ENCODE measurements around the gene BCAN.
"Not testable (repeated sequence)": the region's sequence is repeated elsewhere in the genome, so short reads cannot be mapped to it uniquely, and the experiment has no call there.

Gene BCAN

GRCh38 chr1:156601892-156602291, 40.0 kb upstream of the BCAN start:
- Mint-ChIP-seq H3K4me1 (peaks cover 13% of the 10 kb centered on the region), H3K9me3 (no peaks in the 10 kb centered on the region), H3K36me3 (peaks cover 12% of the 10 kb centered on the region), H3K4me3 (peak overlapping the region; percentile 99), H3K27ac (peak overlapping the region; percentile 92), H3K27me3 (no peaks in the 10 kb centered on the region)
- ATAC-seq (ENCODE audit: low read depth), result peak; percentile 51
- DNase-seq (ENCODE audit: low spot score in 2 of 2), result no peak

GRCh38 chr1:156602557-156602993, 39.3 kb upstream of the BCAN start:
- H3K36me3 Mint-ChIP-seq, result peaks cover 8% of the 10 kb centered on the region
- peaks cover 17% of the 10 kb centered on the region for H3K4me1 Mint-ChIP-seq
- no peaks in the 10 kb centered on the region for H3K27me3 Mint-ChIP-seq
- H3K9me3 Mint-ChIP-seq, result no peaks in the 10 kb centered on the region
- no peak overlapping the region for H3K27ac Mint-ChIP-seq
- DNase-seq (ENCODE audit: low spot score in 2 of 2) (no peak), ATAC-seq (ENCODE audit: low read depth) (no peak)
- peak overlapping the region; percentile 22 for H3K4me3 Mint-ChIP-seq

GRCh38 chr1:156607344-156607743, 34.6 kb upstream of the BCAN start:
- not testable (repeated sequence) for H3K9me3 Mint-ChIP-seq, H3K36me3 Mint-ChIP-seq, H3K27me3 Mint-ChIP-seq
- DNase-seq (ENCODE audit: low spot score in 2 of 2) (peak; percentile 30 to 58), ATAC-seq (ENCODE audit: low read depth) (peak; percentile 86)
- Mint-ChIP-seq H3K4me1 (peaks cover 12% of the 10 kb centered on the region), H3K4me3 (peak overlapping the region; percentile 12), H3K27ac (peak overlapping the region; percentile 35)

- no peaks in the 10 kb centered on the region for H3K36me3 Mint-ChIP-seq
- no peak overlapping the region for H3K4me3 Mint-ChIP-seq
- ATAC-seq (ENCODE audit: low read depth) (peak; percentile 79), DNase-seq (ENCODE audit: low spot score in 2 of 2) (peak; percentile 62 to 77)
- H3K4me1 Mint-ChIP-seq, result peaks cover 12% of the 10 kb centered on the region
- peak overlapping the region; percentile 35 for H3K27ac Mint-ChIP-seq
- H3K9me3 Mint-ChIP-seq, result no peaks in the 10 kb centered on the region
- H3K27me3 Mint-ChIP-seq, result peaks cover 6% of the 10 kb centered on the region
Measured at GRCh38 chr1:156608036-156608674, 33.8 kb upstream of the BCAN start.

- ATAC-seq (ENCODE audit: low read depth) (peak; percentile 51), DNase-seq (ENCODE audit: low spot score in 2 of 2) (peak; percentile 57 to 59)
- no peaks in the 10 kb centered on the region for H3K36me3 Mint-ChIP-seq
- H3K27me3 Mint-ChIP-seq, result peaks cover 6% of the 10 kb centered on the region
- no peak overlapping the region for H3K27ac Mint-ChIP-seq
- no peak overlapping the region for H3K4me3 Mint-ChIP-seq
- H3K9me3 Mint-ChIP-seq, result no peaks in the 10 kb centered on the region
- H3K4me1 Mint-ChIP-seq, result peaks cover 12% of the 10 kb centered on the region
Measured at GRCh38 chr1:156608981-156609380, 32.9 kb upstream of the BCAN start.

GRCh38 chr1:156610072-156610471, 31.8 kb upstream of the BCAN start:
- not testable (repeated sequence) for H3K4me3 Mint-ChIP-seq
- H3K4me1 Mint-ChIP-seq, result peaks cover 12% of the 10 kb centered on the region

GRCh38 chr1:156612666-156613065, 29.3 kb upstream of the BCAN start:
- Mint-ChIP-seq H3K9me3 (no peaks in the 10 kb centered on the region), H3K36me3 (no peaks in the 10 kb centered on the region), H3K4me1 (peaks cover 6% of the 10 kb centered on the region), H3K4me3 (no peak overlapping the region), H3K27me3 (peaks cover 13% of the 10 kb centered on the region), H3K27ac (no peak overlapping the region)
- no peak for ATAC-seq (ENCODE audit: low read depth)
- DNase-seq (ENCODE audit: low spot score in 2 of 2), result no peak

More at GRCh38 chr1:156610072-156610471, 31.8 kb upstream of the BCAN start:
- H3K27me3 Mint-ChIP-seq; H3K27ac Mint-ChIP-seq; H3K9me3 Mint-ChIP-seq; H3K36me3 Mint-ChIP-seq; DNase-seq (ENCODE audit: low spot score in 2 of 2); ATAC-seq (ENCODE audit: low read depth): not testable (repeated sequence)

GRCh38 chr1:156615946-156616345, 26.0 kb upstream of the BCAN start:
- Mint-ChIP-seq H3K27ac (no peak overlapping the region), H3K4me1 (peaks cover 4% of the 10 kb centered on the region), H3K27me3 (peaks cover 26% of the 10 kb centered on the region), H3K4me3 (no peak overlapping the region), H3K36me3 (no peaks in the 10 kb centered on the region), H3K9me3 (no peaks in the 10 kb centered on the region)
- ATAC-seq (ENCODE audit: low read depth) (no peak), DNase-seq (ENCODE audit: low spot score in 2 of 2) (no peak)

- H3K4me3 Mint-ChIP-seq, result no peak overlapping the region
Measured at GRCh38 chr1:156616463-156616862, 25.5 kb upstream of the BCAN start.

GRCh38 chr1:156618853-156619581, 22.9 kb upstream of the BCAN start, which contains the start of gene HAPLN2:
TSS of gene HAPLN2 (plus strand) at chr1:156619415. CDS start at chr1:156623491, 4,076 bp downstream.
- H3K4me1 Mint-ChIP-seq, result peaks cover 5% of the 10 kb centered on the region
- DNase-seq (ENCODE audit: low spot score in 2 of 2), result no peak
- H3K27ac Mint-ChIP-seq, result no peak within 1 kb of the TSS
- ATAC-seq (ENCODE audit: low read depth), result peak; percentile 46
- no peaks in the 10 kb centered on the region for H3K36me3 Mint-ChIP-seq
- H3K4me3 Mint-ChIP-seq, result no peak within 1 kb of the TSS
- H3K9me3 Mint-ChIP-seq, result no peaks in the 10 kb centered on the region
- peaks cover 33% of the 10 kb centered on the region for H3K27me3 Mint-ChIP-seq

More at GRCh38 chr1:156616463-156616862, 25.5 kb upstream of the BCAN start:
- Mint-ChIP-seq H3K36me3 (no peaks in the 10 kb centered on the region), H3K27ac (no peak overlapping the region), H3K27me3 (peaks cover 26% of the 10 kb centered on the region), H3K9me3 (no peaks in the 10 kb centered on the region), H3K4me1 (peaks cover 4% of the 10 kb centered on the region)
- no peak for DNase-seq (ENCODE audit: low spot score in 2 of 2)
- no peak for ATAC-seq (ENCODE audit: low read depth)

- Mint-ChIP-seq H3K27ac (no peak overlapping the region), H3K4me1 (peaks cover 5% of the 10 kb centered on the region), H3K36me3 (no peaks in the 10 kb centered on the region), H3K27me3 (peaks cover 33% of the 10 kb centered on the region), H3K4me3 (no peak overlapping the region), H3K9me3 (no peaks in the 10 kb centered on the region)
- DNase-seq (ENCODE audit: low spot score in 2 of 2) (no peak), ATAC-seq (ENCODE audit: low read depth) (no peak)
Measured at GRCh38 chr1:156619582-156619955, 22.3 kb upstream of the BCAN start.

- ATAC-seq (ENCODE audit: low read depth), result no peak
- H3K4me1 Mint-ChIP-seq, result peaks cover 9% of the 10 kb centered on the region
- no peak overlapping the region for H3K4me3 Mint-ChIP-seq
- H3K9me3 Mint-ChIP-seq, result no peaks in the 10 kb centered on the region
- no peaks in the 10 kb centered on the region for H3K36me3 Mint-ChIP-seq
- no peak overlapping the region for H3K27ac Mint-ChIP-seq
- no peak for DNase-seq (ENCODE audit: low spot score in 2 of 2)
- H3K27me3 Mint-ChIP-seq, result peaks cover 28% of the 10 kb centered on the region
Measured at GRCh38 chr1:156622581-156623297, 19.2 kb upstream of the BCAN start.

- H3K4me3 Mint-ChIP-seq, result peak overlapping the region; percentile 70
- ATAC-seq (ENCODE audit: low read depth), result peak; percentile 58
Measured at GRCh38 chr1:156623946-156624813, 17.7 kb upstream of the BCAN start.

More at GRCh38 chr1:156623946-156624813, 17.7 kb upstream of the BCAN start:
- H3K9me3 Mint-ChIP-seq, result no peaks in the 10 kb centered on the region
- H3K36me3 Mint-ChIP-seq, result no peaks in the 10 kb centered on the region
- peaks cover 7% of the 10 kb centered on the region for H3K4me1 Mint-ChIP-seq
- H3K27me3 Mint-ChIP-seq, result peaks cover 26% of the 10 kb centered on the region
- peak in 1 of 2 donors; percentile 58 for DNase-seq (ENCODE audit: low spot score in 2 of 2)
- H3K27ac Mint-ChIP-seq, result no peak overlapping the region
